ENCODE results near the gene NMRK1. TPM values are rescaled to one million over a fixed set of nuclear protein-coding genes. Genes with fewer than 3 reads are reported as not detected.

NMRK1 gene
- polyA plus RNA-seq, 1 donor, result 18.2 TPM

DNA sequence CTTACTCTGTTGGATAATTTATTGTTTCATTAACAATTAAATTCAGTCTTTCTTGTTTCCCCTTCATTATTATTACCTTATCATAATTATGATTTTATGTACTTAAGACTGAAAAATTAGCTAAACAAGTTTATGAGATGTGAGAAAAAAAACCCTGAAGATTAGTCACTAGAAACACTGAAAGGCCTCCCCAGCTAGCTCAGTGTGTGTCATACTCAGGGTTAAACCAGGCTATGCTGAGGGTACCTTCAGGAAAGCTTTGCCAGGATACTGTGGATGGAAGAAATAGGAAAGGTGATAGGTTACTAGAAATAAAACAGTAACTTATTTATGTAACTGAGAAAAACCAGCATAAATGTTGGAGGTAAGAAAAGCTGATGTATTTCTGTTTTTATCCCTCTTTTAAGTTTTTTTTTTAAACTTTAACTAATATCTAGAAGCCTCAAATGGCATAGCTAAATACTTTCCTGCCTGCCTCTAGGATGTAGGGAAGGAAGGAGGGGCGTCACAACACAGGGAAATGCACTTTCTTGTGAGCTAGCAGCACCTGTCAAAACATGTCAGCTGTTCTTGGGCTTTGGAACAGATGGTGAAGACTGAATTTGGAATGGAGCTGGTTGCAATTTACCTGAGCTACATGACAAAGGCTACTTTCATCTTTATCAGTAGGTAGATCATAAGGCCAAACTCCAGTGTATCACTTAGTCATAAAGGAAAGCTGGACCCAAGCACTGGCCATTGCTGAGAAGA is 24.2 kb downstream of the NMRK1 start:
- no peak for DNase-seq (ENCODE audit: low read depth)

DNA sequence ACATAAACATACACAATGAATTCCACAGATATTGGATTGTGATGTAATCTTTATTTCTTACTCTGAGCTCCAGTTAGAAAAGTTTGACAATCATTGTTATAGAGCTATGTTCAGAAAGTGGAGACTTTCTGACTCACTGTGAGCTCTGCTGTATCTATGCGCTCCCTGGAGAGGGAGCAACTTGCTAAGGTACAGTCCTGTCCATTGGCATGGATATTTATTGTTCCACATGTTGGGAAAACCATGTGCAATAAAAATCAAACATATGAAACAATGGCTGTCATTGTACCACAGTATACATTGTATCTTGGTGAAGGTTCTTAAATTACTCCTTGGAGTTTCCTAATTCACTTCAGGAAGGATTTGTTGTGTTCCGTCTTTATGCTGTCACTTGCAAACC is 26.8 kb downstream of the NMRK1 start:
- DNase-seq (ENCODE audit: low read depth), result no peak

DNA sequence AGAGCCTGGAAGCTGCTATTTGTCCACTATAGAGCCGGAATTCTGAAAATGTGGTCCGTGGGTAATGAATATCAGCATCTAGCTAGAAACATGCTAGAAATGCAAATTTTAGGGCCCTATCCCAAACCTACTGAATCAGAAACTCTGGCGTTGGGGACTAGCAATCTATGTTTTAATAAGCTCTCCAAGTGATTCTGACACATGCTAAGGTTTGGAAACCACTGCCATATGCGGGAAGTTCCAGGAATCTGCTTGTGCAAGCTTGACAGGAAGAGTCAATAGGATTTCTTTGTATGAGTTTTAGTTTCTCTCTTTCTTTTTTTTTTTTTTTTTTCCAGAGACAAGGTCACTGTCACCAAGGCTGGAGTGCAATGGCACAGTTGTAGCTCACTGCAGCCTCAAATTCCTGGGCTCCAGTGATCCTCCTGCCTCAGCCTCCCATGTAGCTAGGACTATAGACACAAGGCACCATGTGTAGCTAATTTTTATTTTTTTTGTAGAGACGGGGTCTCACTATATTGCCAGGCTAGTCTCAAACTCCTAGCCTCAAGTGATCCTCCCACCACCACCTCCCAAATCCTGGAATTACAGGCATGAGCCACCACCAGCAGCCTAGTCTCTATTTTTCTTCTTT is 33.5 kb downstream of the NMRK1 start:
- no peak for DNase-seq (ENCODE audit: low read depth)

DNA sequence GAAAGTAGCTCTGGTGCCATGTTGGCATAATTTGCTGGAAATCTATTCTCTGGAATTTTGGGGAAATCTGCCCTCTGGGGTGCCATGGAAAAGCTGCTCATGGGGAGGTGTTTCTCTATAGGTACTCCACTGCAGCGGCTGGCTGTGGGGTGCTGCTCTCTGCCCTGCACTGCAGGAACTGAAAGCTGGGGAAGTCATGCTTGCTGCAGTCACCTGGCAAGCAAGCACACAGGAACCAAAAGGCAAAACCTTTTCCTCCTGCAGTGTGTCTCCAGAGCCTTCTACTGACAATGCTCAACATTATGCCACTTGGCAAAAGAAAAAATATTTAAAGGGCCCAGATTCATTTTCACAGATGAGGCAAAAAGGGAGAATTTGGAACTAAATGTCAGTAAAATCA is 34.1 kb downstream of the NMRK1 start:
- no peak for DNase-seq (ENCODE audit: low read depth)

DNA sequence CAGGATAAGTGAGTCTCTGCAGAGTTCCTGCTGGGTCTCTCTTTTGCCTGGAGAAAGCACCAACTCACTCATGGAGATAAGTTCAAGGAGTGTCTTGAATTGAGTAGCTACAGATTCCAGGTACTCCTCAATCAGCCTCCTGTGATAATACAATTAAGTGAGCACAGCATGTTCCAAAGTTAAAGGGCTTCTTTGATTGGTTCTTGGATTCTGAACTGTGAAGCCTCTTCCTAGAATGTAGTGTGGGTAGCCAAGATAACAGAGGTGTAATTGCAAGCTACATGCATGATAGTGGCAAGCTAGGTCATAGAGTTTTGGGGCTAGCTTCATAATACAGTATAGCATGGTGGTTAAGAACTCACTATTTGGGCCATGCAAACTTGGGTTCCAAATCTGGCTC is 36.7 kb downstream of the NMRK1 start:
- no peak for DNase-seq (ENCODE audit: low read depth)

DNA sequence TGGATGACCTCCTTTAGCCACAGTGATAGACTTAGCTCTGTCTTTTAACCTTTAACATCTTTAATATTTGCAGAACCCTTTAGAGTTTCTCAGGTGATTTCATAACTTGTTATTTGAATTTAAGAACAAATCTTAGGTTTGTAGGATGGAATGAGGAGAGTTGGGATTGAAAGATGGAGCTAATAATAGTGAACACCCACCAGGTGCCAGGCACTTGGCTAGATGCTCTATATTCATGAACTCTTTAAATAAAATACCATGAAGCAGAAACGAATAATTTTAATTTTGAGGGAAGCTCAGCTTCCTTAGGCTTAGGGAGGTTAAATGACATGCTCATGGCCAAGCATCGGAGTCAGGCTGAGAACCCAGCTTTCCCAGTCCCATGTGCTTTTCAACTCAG is 40.4 kb downstream of the NMRK1 start:
- DNase-seq (ENCODE audit: low read depth), result no peak

DNA sequence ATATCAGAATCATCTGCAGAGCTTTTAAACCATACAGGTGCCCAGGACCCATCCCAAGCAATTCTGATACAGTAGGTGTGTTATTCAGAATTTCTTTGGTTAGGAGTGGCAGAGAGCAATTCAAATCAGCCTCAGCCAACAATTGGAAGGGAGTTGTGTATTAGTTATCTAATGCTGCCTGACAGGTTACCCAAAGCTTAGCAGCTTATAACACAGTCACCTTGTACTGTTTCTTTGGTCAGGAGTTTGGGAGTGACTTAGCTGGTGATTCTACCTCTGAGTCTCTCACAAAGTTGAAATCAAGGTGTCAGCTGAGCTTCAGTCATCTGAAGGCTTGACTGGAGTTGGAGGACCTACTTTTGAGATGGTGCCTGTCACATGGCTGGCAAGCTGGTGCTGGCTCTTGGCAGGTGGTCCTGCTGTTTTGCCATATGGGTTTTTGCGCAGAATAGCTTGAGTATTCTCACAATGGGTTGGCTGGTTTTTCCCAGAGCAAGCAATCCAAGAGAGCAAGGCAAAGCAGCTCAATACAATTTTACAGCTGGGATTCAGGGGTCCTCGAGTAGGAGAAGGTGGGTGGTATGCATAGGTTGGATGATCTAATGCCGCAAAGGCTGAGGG is 41.1 kb downstream of the NMRK1 start:
- DNase-seq (ENCODE audit: low read depth), result no peak

DNA sequence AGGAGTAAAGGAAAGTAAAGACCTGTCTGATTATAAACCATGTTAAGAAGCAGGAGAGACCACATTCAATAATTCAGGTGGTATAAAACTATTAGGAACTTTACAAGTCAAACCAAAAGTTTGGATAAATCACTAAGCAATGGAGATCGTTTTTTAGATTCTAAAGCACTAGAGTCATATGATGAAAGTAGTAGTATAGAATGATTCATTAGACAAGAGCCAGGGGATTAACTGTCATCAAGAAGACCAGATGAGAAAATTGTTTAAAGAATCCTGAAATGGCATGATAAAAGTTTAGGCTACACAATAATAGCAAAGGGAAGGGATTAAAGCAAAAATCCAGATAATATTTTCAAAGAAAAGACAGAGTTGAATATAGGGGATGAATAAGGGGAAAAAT is 46.9 kb downstream of the NMRK1 start:
- no peak for DNase-seq (ENCODE audit: low read depth)

DNA sequence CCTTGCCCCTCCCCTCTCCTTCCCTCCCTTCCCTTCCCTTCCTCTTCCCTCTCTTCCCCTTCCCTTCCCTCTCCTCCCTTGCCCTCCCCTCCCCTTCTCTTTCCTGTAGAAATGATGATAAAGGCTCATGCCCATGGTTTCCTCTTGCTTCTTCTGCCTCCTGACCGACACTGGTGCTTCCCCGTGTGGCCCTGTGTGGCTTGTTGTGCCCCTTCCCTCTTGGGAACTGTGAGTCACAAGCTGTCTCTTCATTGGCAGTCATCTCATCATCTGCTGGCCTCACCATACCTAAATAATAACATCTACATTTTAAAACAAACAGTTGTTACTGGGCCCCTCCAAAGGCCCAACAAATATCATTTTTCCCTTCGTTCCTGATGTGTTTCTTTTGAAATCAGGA is 48.2 kb downstream of the NMRK1 start:
- DNase-seq (ENCODE audit: low read depth), result no peak

DNA sequence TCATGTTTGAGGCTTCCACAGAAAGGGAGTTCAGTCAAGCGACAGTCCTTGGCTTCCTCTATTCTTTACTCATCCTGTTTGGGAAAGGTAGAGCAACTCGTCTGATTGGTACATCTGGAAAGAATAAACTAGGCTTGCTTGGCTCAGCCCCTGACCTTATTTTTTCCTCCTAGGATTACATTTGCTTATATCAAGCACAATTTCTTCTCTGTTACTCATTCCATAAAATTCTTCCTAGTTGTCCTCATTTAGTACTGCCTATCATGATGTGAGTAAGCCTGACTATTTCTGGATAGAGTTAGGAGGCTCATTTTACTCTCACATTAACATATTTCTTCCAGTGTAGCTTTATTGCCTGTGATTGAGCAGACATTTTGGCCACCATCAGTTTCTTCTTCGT is 48.9 kb downstream of the NMRK1 start:
- DNase-seq (ENCODE audit: low read depth), result no peak

DNA sequence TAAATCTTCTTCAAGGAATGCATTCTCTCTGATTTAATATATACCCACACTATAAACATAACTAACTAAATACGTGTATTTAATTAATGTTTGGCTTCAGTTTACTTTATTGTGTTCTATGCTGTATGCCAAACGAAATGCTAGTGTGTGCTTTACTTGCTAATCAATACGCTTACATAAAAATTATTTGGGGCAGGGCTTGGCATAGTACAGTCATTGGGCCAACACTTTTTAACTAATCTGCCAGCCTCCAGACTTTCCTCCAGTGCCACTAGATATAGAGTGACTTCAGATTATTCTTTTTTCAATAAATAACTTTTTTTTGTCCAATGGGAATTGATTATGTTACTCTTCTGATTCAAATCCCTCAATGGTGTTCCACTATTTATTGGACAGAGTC is 51.2 kb downstream of the NMRK1 start:
- DNase-seq (ENCODE audit: low read depth), result no peak

DNA sequence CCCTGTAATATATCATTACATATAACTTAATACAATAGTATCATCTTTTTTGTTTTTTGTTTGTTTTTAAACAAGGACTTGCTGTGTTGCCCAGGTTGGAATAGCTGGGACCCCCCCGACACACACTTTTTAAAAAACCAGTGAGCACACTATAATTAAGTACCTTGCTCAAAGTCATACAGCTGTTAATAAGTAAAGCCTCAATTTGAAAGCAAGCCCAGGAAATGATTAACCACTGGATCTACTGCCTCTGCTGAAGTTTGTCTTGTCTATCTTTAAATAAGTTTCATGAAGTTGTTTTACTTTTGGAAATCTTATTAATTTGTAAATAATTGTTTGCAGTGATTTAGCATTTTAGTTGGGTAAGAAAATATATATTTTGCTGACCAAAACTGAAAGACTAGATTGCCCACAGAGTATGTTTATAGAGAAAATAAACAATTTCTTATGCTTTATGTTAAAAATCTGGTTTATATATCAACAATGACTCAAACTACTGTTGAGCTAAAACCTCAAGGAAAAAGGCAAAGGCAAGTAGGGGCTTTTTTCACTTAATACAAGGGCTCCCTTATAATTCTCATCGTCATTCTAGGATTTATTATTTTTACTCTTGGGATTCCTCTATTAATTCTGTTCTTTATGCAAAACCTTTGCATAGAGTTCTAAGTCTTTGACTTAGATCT is 54.0 kb downstream of the NMRK1 start:
- DNase-seq (ENCODE audit: low read depth), result no peak

DNA sequence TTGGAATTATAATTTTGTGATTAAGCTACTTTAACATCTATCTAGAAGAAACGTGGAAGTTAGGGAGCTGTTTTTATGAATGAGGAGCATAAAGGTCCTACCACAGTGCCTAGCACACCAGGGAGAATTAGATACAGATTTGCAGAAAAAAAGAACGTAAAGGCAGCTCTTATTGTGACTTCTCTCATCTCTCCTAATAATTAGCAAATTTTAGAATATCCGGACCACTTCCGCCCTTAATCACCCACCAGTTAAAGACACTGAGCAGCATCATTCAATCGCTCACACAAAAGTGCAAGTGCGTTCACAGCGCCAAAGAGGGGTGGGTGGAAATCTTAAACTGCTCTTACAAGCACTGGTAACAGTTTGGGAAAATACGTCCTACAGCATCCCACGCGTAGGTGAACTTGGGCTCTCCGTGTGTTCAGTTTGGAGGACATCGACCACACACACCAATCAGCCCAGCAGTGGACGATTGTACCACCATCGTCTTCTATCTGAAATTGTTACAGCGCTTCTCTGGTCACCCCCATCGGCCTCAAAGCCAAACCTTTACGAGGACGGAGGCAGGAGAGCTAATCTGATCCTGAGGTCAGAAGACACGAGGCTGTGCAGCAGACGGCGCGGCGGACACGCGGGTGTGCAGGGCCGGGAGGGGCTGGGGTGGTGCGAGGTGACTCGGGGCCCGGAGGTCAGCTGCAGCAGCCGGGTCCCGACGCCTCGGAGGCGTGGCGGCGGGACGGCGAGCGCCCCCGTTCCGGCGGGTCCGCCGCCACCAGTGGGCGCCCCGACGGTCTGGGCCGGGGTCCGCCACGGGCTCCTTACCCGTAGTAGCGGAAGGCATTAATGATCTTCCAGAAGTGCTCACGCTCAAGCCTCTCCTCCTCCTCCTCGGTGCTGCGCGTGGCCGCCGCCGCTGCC is 60.5 kb downstream of the NMRK1 start:
- DNase-seq (ENCODE audit: low read depth), result no peak

DNA sequence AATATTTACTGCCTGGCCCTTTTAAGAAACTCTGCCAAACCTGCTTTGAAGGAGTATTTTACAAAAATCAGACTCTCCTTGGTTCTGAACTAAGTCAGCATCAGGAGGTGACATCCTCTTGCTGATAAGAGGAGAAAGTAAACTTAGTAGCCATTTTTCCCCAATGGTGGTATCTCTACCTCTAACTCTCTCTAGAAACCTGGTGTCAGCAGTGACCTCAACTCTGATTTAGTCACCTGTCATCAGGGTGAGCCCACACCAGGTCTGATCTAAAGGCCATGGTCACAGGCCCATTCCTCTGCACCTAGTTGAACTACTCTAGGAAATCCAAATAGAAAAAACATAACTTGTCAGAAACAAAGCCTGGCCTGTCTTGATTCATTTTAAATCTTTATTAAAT is 64.1 kb downstream of the NMRK1 start:
- DNase-seq (ENCODE audit: low read depth), result no peak

DNA sequence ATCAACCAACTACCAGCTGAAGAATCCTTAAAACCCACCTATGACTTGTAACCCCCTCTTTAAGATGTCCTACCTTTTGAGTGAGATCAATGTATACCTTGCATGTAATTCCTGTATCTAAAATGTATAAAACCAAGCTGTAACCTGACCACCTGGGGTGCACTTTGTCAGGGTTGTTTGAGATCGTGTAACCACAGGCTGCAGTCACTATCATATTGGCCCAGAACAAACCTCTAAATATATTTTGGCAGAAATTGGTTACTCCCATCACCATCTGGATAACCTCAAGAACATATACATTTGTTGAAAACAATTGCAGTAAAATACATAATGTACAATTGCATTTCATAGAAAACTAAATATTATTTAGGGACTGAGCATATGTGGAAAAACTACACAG is 68.3 kb downstream of the NMRK1 start:
- no peak for DNase-seq (ENCODE audit: low read depth)

DNA sequence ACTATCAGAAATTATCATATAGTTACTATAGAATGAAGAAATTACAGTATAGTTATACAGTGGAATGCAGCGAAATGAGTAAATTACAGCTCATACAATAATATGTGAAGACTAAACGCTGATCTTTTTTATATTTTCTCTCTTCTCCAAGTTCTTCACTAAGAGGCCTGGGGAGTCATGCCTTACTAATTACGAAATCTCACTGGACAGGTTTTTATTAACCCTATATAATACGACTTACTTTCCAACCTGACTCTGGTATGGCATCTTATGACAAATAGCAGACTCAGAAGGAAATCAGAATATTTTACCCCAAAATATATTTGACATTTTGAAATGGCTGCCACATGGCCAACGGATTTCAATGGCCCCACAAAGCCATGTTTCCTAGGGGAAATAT is 68.9 kb downstream of the NMRK1 start:
- DNase-seq (ENCODE audit: low read depth), result no peak

DNA sequence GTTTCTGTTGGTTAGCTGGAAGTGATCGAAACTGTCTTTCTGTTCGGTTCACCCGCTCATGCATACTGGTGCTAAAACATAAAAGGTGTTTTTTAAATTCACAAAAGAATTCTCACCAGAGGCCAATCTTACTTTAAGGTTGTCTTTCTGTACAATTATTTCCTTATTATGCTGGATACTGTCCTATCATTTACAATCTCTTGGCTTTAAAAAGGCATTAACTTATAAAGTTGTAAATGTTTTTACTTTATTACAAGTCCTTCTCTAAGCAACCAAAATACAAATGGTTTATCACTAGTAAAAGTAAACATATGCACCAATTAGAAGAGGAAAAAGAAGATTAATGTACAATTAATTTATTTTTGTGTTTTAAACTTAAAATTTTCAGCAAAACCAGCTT is 70.6 kb downstream of the NMRK1 start:
- DNase-seq (ENCODE audit: low read depth), result no peak

DNA sequence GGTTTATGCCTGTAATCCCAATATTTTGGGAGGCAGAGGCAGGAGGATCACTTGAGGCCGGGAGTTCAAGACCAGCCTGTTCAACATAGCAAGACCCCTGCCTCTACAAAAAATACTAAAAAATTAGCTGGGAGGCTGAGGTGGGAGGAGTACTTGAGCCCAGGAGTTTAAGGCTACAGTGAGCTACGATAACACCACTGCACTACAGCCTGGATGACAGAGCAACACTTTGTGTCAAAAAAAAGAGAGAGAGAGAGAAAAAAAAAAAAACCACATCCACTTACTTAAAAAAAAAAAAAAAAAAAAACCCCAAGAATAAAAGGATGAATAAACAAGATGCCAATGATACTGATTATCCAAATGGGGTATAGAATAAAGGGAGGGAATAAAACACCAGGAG is 74.2 kb downstream of the NMRK1 start:
- DNase-seq (ENCODE audit: low read depth), result no peak
